NCI-H1436 treated with DMSO at 0.1 percent for 48 hours (cell line): ENCODE measurements around the gene UQCR11.
"Not testable (repeated sequence)": the region's sequence is repeated elsewhere in the genome, so short reads cannot be mapped to it uniquely, and the experiment has no call there.

ENCODE experiments used
- DNase-seq: peaks from one replicate; lab custom pipeline; 2025; lab: John Stamatoyannopoulos, UW

Gene UQCR11

DNA sequence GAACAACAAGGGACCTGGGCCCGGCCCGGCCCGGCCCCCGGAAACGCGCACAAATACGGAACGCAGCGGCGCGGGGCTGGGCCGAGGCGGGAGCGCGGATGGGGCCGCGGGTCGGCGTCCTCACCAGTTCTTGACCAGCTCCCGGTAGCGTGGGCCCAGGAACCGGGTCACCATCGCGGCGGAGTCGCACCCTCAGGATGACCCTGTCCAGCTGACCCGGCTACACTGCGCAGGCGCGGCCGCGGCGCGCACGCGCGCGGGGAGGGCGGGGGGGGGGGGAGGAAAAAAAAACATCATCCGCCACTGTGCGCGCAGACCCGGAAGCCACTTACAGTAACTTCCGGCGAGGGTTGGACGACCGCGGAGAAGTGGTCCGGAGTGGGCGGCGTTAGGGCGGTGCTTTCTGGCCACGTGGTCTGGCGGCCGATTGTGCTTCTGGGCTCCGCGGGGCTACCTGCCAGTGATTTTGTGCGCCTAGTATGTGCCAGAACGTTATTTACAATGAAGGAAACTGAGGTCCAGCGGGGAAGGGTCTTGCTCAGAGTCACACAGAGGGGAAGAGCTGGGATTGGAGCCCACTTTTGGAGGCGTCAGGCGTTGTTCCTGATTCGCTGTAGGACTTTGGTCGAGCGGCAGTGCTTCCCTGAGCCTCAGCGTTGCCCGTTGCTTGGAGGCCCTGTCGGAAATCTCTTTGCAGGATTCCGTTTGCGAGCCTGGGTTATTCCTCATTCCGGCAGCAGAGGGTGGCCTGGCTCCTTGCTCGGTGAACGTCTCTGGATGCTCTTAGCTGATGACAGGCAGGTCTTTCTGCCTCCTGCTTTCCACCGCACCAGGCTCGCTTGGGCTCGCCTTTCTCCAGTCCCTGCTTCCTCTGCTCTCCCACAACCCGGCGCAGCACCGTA lies at the start of gene UQCR11:
Gene UQCR11, minus strand, starts transcription at position 227 of the 902 bp plus-strand sequence. Its CDS starts 53 bp downstream, at position 174.
- peak; percentile 81 for DNase-seq

DNA sequence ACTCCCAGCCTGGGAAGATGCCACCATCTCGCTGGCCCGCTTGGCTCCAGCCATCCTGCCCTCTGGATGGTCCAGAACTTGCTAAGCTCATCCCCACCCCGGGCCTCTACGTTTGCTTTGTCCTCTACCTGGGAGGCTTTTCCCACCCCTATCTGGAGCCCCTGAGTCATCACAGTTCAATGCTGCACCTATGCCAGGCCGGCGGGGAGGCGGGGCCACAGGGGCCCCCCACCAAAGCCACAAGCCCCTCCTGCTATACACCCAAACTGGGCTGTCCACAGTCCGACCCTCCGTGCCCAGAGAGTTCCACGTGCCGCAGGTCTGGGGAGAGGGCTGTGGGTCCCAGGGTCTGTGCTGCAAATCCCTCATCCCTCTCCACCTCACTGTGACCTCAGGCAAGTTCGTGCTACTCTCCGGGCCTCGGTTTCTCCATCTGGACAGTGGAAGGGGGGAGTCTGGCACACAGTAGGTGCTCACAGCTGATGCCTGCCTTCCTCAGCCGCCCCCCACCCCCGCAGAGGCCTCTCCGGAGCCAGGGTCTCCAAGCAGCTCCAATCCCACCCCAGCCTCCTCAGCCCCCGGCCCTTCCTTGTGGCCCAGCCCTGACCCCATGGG lies 49.0 kb upstream of the UQCR11 start:
- DNase-seq, result no peak

- DNase-seq, result no peak
These were observed 48.0 kb upstream of the UQCR11 start for GRCh38 chr19:1653300-1653628.

- peak; percentile 84 for DNase-seq
These were observed 47.4 kb upstream of the UQCR11 start, which contains the start of gene TCF3 for GRCh38 chr19:1652471-1653299. TSS of gene TCF3 (minus strand) at chr19:1652615. CDS start at chr19:1650248, 2,367 bp downstream.

- DNase-seq, result no peak
These were observed 46.5 kb upstream of the UQCR11 start for GRCh38 chr19:1651568-1652291.

DNA sequence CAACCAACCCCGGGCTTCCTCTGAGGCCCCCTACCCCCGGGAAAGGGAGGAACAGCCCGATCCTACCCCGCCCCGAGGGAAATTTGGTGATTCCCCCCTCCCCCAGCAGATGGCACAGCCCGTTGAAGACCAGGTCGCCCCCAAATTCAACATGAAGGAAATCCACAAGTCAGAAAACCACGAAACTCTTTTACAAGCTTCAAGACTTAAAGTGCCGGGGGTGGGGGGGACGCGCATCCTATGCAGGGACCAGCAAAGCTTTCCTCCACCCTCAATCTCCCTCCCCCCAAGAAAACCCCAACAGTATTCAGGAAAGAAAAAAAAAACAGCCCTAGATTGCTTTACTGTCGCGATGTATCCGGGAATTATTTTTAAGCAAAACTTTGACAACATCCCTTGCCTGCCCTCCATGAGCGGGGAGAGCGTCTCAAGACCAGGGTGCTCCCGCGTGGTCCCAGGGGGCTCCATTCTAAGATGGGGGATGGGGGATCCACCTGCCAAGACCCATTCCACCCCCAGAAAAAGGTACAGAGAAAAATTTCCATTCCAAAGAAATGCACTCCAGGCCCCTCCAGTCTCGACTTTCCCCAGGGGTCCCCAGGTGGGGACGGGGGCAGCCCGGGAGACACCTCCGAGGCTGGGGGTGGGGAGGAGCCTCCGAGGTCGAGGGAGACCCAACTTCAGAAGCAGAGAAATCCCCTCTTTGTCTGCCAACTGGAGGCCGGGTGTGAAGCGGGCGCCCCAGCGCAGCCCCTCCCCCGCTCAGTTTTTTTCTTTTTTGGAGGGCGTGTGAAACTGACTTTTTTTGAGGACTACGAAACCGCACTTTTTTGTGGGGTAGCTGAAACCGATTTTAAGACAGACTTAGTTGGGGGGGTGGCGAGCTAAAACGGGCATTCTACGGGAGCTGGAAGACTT lies 45.6 kb upstream of the UQCR11 start:
- no peak for DNase-seq

- DNase-seq, result no peak
These were observed 44.7 kb upstream of the UQCR11 start for GRCh38 chr19:1649706-1650649.

DNA sequence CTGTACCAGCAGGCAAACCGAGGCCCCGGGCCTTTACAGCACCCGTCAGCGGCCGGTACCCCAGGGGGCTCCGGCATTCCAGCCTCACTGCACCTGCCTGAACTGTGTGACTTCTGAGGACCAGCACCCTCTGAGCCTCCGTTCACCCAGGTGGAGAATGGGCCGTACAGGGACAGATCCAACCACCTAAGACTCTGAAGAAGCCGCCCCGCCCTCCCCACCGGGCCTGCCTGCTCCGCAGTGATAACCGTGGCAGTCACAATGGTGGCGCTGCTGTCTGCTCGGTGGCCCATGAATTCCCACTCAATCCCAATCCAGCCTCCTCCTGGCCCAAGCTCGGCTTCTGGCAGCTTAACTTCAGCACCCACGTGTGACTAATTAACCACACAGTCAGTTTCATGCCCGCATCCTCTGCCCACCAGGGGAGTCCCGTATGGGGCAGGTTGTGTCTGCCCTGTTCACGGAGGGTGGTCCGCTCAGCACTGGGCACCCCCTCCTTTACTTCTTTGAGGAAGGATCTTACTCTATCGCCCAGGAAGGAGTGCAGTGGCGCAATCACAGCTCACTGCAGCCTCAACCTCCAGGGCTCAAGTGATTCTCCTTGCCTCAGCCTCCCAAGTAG lies 43.8 kb upstream of the UQCR11 start:
- DNase-seq, result no peak

DNA sequence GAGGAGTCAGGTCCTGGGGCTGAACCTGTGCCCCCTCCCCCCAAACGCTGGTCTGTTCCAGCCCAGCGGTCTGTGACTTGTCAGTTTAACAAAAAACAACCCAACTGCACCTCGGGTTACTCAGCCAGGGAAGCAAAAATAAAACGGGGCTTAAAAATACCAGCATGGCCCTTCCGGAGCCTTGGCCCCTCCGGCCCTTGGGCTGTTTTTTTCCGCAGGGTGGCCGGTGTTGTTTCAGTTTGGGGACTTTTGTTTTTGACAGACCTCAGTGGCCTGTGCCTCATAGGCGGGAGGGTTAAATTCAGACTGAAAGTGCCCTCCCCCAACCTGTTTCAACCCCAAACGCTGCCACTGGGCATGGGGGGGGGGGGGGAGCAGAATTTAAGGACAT lies 43.2 kb upstream of the UQCR11 start:
- no peak for DNase-seq

DNA sequence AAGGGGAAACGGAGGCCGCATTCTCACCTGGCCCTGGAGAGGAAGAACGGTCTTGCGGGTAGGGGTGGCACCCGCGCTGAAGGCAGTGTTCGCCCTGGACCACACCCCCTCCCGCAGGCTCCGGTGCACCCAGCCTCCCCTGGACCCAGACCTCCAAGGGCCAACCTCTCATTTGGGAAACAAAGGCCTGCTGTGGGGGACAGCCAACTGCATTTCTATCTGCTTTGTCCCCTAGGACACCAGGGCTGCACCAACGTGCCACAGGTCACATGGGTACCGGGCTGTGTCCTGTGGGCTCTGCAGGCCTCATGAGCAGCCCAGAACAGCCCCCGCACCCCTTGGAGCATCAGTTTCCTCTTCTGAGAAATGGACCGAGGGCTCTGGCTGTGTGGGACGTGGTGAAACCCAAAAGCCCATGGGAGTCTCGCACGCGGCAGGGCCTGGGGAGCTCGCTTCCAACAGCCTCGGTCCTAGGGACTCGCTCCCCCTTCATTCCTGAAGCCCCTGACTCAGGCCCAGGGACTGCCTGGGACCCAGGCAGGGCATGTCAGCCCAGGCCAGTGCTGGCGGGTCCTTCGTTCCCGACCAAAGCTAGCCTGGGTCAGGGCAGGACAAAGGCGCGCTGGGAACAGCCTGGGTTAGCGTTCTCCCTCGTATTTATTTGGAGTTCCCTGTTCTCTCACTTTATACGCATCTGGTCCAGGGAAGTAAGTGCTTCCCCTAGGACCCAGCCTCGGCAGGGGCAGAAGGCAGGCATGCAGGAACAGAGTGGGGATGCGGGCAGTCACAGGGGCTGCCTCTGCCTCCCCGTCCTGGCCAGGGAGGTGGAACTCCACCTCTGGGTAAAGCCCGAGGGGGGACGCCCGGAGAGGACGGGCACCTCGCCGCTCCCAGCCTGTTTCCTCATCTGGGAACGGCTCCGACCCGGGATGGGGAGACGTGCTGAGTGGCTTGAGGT lies 42.5 kb upstream of the UQCR11 start:
- no peak for DNase-seq

DNA sequence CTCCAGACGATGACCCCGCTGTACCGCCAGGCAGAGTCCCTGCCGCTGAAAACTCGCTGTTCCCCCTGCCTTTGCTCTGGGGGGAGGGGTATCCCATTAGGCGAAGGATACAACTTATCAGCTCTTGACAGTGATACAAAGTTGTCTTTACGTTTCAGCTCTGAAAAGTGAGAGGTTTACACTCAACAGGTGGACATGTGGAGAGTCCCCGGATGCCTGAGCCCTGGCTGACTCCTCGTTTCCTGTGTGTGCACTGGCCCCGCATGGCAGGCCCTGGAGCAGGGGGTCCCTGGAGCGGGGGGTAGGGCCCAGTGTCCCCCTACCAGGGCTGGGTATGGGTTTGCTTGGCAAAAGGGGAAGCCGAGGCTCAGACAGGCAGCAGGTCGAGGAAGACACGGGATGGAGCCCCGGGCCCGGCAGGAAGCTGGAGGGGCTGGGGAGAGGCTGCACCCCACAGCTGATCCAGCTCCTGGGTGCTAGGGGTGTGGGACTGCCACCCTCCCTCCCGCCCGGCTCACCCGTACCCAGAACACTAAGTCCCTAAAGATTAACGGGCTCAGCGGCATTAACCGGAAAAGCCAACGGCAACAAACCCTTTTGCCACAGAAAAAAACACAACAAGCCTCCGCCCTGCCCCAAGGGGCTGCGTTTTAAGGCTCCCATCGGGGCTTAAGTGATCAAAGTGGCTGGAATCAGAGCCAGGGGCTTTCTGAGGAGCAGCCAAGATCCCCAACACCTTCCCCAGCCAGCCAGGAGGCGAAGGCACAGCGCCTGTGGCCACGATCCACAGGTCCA lies 41.6 kb upstream of the UQCR11 start:
- no peak for DNase-seq

DNA sequence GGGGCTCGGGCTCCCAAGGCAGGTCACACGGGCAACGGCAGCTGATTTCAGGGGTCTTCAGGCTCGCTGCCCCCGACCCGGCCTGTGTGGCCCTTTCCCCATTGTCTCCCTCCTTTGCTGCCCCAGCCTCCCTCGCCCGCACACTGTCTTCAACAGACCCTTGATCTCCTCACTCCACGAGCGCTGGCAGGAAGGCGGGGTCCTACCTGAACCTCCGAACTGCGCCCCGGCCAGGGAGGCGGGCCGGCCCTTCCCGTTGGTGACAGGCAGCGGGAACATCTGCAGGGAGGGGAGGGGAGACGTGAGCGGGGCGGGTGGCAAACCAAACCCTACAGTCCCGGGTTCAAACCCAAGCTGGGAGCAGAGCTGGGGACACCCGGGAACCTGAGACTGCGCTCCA lies 40.9 kb upstream of the UQCR11 start:
- DNase-seq, result no peak

DNA sequence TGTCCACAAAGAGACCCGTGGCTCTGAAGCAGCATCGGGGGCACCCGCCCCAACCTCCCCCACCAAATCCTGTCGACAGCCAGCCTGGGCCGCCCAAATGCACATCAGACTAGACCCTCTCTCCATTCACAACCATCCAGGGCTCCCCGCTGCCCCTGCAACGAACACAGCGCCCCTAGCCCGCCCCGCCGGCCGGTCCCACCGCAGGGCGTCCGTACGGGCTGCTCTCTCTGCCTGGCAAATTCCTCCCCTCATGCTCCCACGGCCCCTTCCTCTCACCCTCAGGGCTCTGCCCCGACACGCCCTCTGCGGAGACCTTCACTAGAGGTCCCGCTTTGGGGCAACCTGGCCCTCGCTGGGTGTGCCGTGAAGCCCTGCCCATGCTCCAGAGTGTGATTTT lies 40.0 kb upstream of the UQCR11 start:
- no peak for DNase-seq

- no peak for DNase-seq
These were observed 38.8 kb upstream of the UQCR11 start for GRCh38 chr19:1644070-1644469.

DNA sequence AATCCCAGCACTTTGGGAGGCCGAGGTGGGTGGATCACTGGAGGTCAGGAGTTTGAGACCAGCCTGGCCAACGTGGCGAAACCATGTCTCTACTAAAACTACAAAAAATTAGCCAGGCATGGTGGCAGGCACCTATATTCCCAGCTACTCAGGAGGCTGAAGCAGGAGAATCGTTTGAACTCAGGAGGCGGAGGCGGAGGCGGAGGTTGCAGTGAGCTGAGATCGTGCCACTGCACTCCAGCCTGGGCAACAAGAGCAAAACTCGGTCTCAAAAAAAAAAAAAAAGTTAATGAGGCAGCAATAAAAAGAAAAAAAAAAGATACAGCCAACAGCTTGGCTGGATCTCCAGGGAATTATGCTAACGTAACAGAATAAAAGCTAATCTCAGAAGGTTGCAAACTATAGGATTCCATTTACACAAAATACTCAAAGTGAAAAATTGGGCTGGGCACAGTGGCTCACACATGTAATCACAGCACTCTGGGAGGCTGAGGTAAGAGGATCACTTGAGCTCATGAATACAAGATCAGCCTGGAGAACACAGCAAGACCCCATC lies 35.7 kb upstream of the UQCR11 start:
- DNase-seq, result not testable (repeated sequence)

GRCh38 chr19:1636325-1637236 lies 31.3 kb upstream of the UQCR11 start:
- DNase-seq, result no peak
